OCI-LY3 (cell line): ENCODE measurements around the gene SAMD4B.

Experiments
- CTCF ChIP-seq: fragments of 200-600, 300-600 bp; sonication (generic); IDR thresholded peaks from 2 replicates; pipeline ENCODE4 v1.5.1; 2014; ENCODE audit warnings: antibody characterized with exemption, low read length, low read depth
- EZH2phosphoT487 ChIP-seq: fragments of 200-600 bp; shearing (Covaris generic); IDR thresholded peaks from 2 replicates; pipeline ENCODE4 v1.6.1; 2018; ENCODE audit warnings: antibody characterized with exemption, mixed run types, low read depth

- no peak for TF ChIP-seq CTCF
- TF ChIP-seq EZH2phosphoT487 = no peak
These were observed 71.2 kb downstream of the SAMD4B start for GRCh38 chr19:39413272-39413910.
